Uterus (tissue), 4 donors: ENCODE data around the gene PIEZO2. TPM values are rescaled to one million over a fixed set of nuclear protein-coding genes. Genes with fewer than 3 reads are reported as not detected.

Source experiments
- DNase-seq, 2 donors: peaks; one replicate each; pipeline ENCODE4 v3.0.0-alpha.2; 2019 to 2020
- H3K27ac ChIP-seq, 2 donors: fragments of 200-600 bp; sonication (generic); 1 replicate in 1 of 2; 2 replicates in 1 of 2; pipeline ENCODE4 v1.5.1; 2016 to 2018
- H3K27me3 ChIP-seq, 2 donors: fragments of 200-600 bp; sonication (generic); one replicate each; pipeline ENCODE4 v1.5.1; 2018 to 2019; ENCODE audit warnings: control low read depth in 1 of 2
- H3K36me3 ChIP-seq, 2 donors: fragments of 200-600 bp; sonication (generic); one replicate each; pipeline ENCODE4 v1.5.1; 2019; ENCODE audit warnings: control low read depth in 1 of 2
- H3K4me1 ChIP-seq, 2 donors: fragments of 200-600 bp; sonication (generic); one replicate each; pipeline ENCODE4 v1.5.1; 2018 to 2019; ENCODE audit warnings: control low read depth in 1 of 2
- H3K4me3 ChIP-seq, 2 donors: fragments of 200-600 bp; sonication (generic); 1 replicate in 1 of 2; 2 replicates in 1 of 2; pipeline ENCODE4 v1.5.1; 2018 to 2019; ENCODE audit warnings: mild to moderate bottlenecking in 1 of 2
- H3K9me3 ChIP-seq, 2 donors: fragments of 200-600 bp; sonication (generic); one replicate each; pipeline ENCODE4 v1.5.1; 2019; ENCODE audit warnings: control low read depth in 1 of 2
- CTCF ChIP-seq, 4 experiments: fragments of 200-600 bp in 2 of 4; fragments of 450-650 bp in 2 of 4; sonication (generic) in 2 of 4; IDR thresholded peaks; one replicate each; pipeline ENCODE4 v1.5.1; 2016 to 2019; ENCODE audit warnings: antibody characterized with exemption in 4 of 4, mild to moderate bottlenecking in 2 of 4, moderate library complexity in 1 of 4
- POLR2A ChIP-seq, 2 donors: fragments of 450-650 bp; IDR thresholded peaks; one replicate each; pipeline ENCODE4 v1.6.1; 2016; ENCODE audit warnings: antibody characterized with exemption in 2 of 2, mild to moderate bottlenecking in 1 of 2, moderate library complexity in 1 of 2
- intact Hi-C: fragments of 100-400 bp; cut with DNase I; formaldehyde crosslinking; loops from one replicate; pipeline ENCODE4 v1.15.1; 2023; ENCODE audit warnings: low total_unique reads
- total RNA-seq, 4 donors: library from RNA; depleted of rRNA in 3 of 4; stranded (reverse); fragments of >200 nt in 3 of 4; gene quantifications; one replicate each; pipeline versions ENCODE4 v1.1.0 to v1.2.4, GENCODE V29; 2014 to 2023
- donor health status: DM: yes; HTN: yes; CAD: no.

Gene PIEZO2
- total RNA-seq, 4 donors from 2014 or later: 1.8 to 42.8 (median 5.6) TPM

DNA sequence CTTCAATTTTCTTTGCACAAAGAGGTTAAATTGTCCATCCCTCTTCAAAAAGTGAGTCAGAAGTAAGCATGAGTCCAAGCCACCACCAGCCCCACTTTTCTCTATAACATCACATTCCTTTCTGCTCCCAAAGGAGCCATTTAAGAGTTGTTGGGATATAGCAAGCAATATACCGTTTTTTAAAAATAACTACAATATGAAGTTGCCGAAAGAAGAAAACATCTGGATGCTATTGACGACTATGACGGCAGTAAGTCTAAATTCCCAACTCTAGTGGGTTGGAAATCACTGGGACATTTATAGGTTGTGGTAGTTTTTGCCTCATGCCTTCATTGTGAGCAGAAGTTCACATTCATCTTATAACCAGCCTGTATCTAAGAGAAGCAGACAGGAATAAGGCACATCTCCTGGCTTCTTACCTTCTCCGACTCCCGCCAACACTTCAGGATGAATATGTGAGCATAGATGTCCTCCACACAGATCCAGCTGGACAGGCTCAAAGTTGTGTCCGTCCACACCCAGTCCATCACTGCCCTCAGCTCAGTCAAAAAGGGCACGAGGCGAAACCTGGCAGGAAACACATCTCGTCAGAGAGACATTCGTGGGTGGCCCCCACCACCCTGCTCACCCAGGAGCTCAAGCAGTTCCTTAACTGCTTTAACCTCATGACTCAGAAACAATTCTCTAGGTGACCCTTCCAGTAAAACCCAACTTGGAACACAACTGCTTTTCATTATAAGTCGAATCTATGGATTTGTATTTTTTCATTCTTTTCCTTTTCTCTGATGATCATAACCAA, 459.9 kb downstream of the PIEZO2 start:
- no peak for DNase-seq
- TF ChIP-seq POLR2A (IDR thresholded peaks at IDR 0.05) (no peak), CTCF (IDR thresholded peaks at IDR 0.05) (no peak)
- H3K9me3 ChIP-seq: no peaks in the 10 kb centered on the region
- no peaks in the 10 kb centered on the region for H3K27me3 ChIP-seq
- no peak overlapping the region for H3K4me3 ChIP-seq
- no peaks in the 10 kb centered on the region for H3K4me1 ChIP-seq
- no peaks in the 10 kb centered on the region for H3K36me3 ChIP-seq
- intact Hi-C loops: no loop called here
- H3K27ac ChIP-seq: no peak overlapping the region

- no peaks in the 10 kb centered on the region for H3K27me3 ChIP-seq
- intact Hi-C loops: no loop called here
- no peak for TF ChIP-seq CTCF (IDR thresholded peaks at IDR 0.05)
- no peak for TF ChIP-seq POLR2A (IDR thresholded peaks at IDR 0.05)
- no peak overlapping the region for H3K27ac ChIP-seq
- no peaks in the 10 kb centered on the region for H3K36me3 ChIP-seq
- no peak overlapping the region for H3K4me3 ChIP-seq
- no peaks in the 10 kb centered on the region for H3K4me1 ChIP-seq
- H3K9me3 ChIP-seq: no peaks in the 10 kb centered on the region
- no peak for DNase-seq
Measured at GRCh38 chr18:10688766-10689165, 460.6 kb downstream of the PIEZO2 start.

GRCh38 chr18:10687161-10687925, 462.0 kb downstream of the PIEZO2 start:
- no peak for TF ChIP-seq CTCF (IDR thresholded peaks at IDR 0.05)
- no peak for TF ChIP-seq POLR2A (IDR thresholded peaks at IDR 0.05)
- intact Hi-C loops: no loop called here
- Histone ChIP-seq H3K36me3 (no peaks in the 10 kb centered on the region), H3K4me1 (no peaks in the 10 kb centered on the region), H3K9me3 (no peaks in the 10 kb centered on the region), H3K4me3 (no peak overlapping the region), H3K27me3 (no peaks in the 10 kb centered on the region), H3K27ac (no peak overlapping the region)
- no peak for DNase-seq

- no peak for DNase-seq
- H3K36me3 ChIP-seq: no peaks in the 10 kb centered on the region
- no peak for TF ChIP-seq POLR2A (IDR thresholded peaks at IDR 0.05)
- TF ChIP-seq CTCF (IDR thresholded peaks at IDR 0.05): no peak
- intact Hi-C loops: no loop called here
- H3K27me3 ChIP-seq: no peaks in the 10 kb centered on the region
- H3K4me1 ChIP-seq: no peaks in the 10 kb centered on the region
- H3K9me3 ChIP-seq: no peaks in the 10 kb centered on the region
- no peak overlapping the region for H3K4me3 ChIP-seq
- no peak overlapping the region for H3K27ac ChIP-seq
Measured at GRCh38 chr18:10686308-10686707, 463.1 kb downstream of the PIEZO2 start.

DNA sequence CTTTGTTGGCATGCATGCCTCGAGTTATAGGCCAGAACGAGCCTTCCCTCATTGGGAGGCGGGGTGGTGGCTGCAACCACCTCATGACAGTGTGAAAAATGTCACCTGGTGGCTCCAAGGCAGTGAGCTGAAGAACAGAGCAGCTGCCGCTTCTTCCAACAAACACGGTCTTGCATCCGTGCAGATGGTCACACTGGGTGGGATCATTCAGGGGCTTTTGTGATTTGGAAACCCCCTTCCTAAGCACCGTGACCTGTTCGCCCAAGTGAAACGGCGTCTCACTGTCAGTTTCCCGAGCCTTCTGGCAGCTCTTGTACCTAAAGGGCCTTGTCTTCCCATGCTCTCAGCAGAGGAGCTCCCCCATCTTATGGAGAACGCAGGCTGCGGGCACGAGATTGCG, 463.9 kb downstream of the PIEZO2 start:
- no peak overlapping the region for H3K27ac ChIP-seq
- intact Hi-C loops: no loop called here
- no peak overlapping the region for H3K4me3 ChIP-seq
- no peak for TF ChIP-seq CTCF (IDR thresholded peaks at IDR 0.05)
- TF ChIP-seq POLR2A (IDR thresholded peaks at IDR 0.05): no peak
- no peaks in the 10 kb centered on the region for H3K27me3 ChIP-seq
- H3K4me1 ChIP-seq: no peaks in the 10 kb centered on the region
- H3K9me3 ChIP-seq: no peaks in the 10 kb centered on the region
- no peaks in the 10 kb centered on the region for H3K36me3 ChIP-seq
- no peak for DNase-seq
